ENCODE data around the gene WSB2.
"Not testable (repeated sequence)": the region's sequence is repeated elsewhere in the genome, so short reads cannot be mapped to it uniquely, and the experiment has no call there.

GRCh38 chr12:118022097-118022727 is 38.8 kb downstream of the WSB2 start:
- TF ChIP-seq SUZ12 (IDR thresholded peaks at IDR 0.05; ENCODE audit: low read length); CBX5 (IDR thresholded peaks at IDR 0.05; ENCODE audit: low read depth, low read length); CTCF (IDR thresholded peaks at IDR 0.05; ENCODE audit: control extremely low read depth in 1 of 3, insufficient read depth in 1 of 3, low read depth in 1 of 3, low read length in 3 of 3); EZH2 (IDR thresholded peaks at IDR 0.05; ENCODE audit: low read depth, low read length, severe bottlenecking); POLR2A (IDR thresholded peaks at IDR 0.05; ENCODE audit: control extremely low read depth in 1 of 2, low read depth in 2 of 2, low read length in 2 of 2); EP300 (IDR thresholded peaks at IDR 0.05; ENCODE audit: borderline replicate concordance in 1 of 2, low read depth in 2 of 2, low read length in 2 of 2): not testable (repeated sequence)
